ENCODE measurements around the gene DYNC1I1. TPM values are rescaled to one million over a fixed set of nuclear protein-coding genes. Genes with fewer than 3 reads are reported as not detected.

DYNC1I1 gene
- total and polyA plus RNA-seq, 2 experiments from 2014 or later = 1.4 to 4.1 TPM

- H3K27me3 Mint-ChIP-seq (ENCODE audit: insufficient read depth, low read depth, poor library complexity) = peaks cover 13% of the 10 kb centered on the region
- DNase-seq (ENCODE audit: low spot score) (no peak), ATAC-seq (no peak)
- Histone ChIP-seq H3K27ac (ENCODE audit: low read depth) (no peak overlapping the region), H4K20me1 (replicated peaks; ENCODE audit: insufficient read depth) (no peaks in the 10 kb centered on the region), H3K4me1 (ENCODE audit: insufficient read depth) (peaks cover 26% of the 10 kb centered on the region), H3F3A (replicated peaks; ENCODE audit: low read depth) (no peaks in the 10 kb centered on the region), H3K9me2 (ENCODE audit: insufficient read depth) (0 out of 2 replicates have a peak, but pooled peaks cover under 1% of the 10 kb centered on the region), H3K4me3 (no peak overlapping the region), H3K36me3 (ENCODE audit: insufficient read depth) (no peaks in the 10 kb centered on the region), H2AFZ (no peak overlapping the region; the same call in 1 of the 2 replicates), H3K79me2 (replicated peaks; ENCODE audit: insufficient read depth) (no peaks in the 10 kb centered on the region), H3K27me3 (ENCODE audit: insufficient read depth) (no peaks in the 10 kb centered on the region), H3K4me2 (no peak overlapping the region)
- no peak overlapping the region for H3K4me3 Mint-ChIP-seq
- no peaks in the 10 kb centered on the region for H3K36me3 Mint-ChIP-seq (ENCODE audit: low read depth)
- H3K4me1 Mint-ChIP-seq = peaks cover 24% of the 10 kb centered on the region
- H3K9me3 Mint-ChIP-seq = peaks cover 5% of the 10 kb centered on the region; the same call in 1 of the 3 replicates
- TF ChIP-seq REST (IDR thresholded peaks at IDR 0.05; ENCODE audit: unreplicated experiment) (no peak), NANOG (IDR thresholded peaks at IDR 0.05; ENCODE audit: borderline replicate concordance) (no peak), CREB1 (CRISPR knock-in tag; IDR thresholded peaks at IDR 0.05; ENCODE audit: low read depth) (no peak), JUNB (IDR thresholded peaks at IDR 0.05; ENCODE audit: unreplicated experiment) (no peak), ZNF331 (CRISPR knock-in tag; IDR thresholded peaks at IDR 0.05; ENCODE audit: low read depth) (no peak), EZH2phosphoT487 (IDR thresholded peaks at IDR 0.05; ENCODE audit: unreplicated experiment) (no peak), STAT1 (IDR thresholded peaks at IDR 0.05; ENCODE audit: unreplicated experiment) (no peak), ZNF114 (CRISPR knock-in tag; IDR thresholded peaks at IDR 0.05) (no peak), POLR2AphosphoS5 (IDR thresholded peaks at IDR 0.05; ENCODE audit: low read depth) (no peak), CTCF (conservative IDR thresholded peaks at IDR 0.05; ENCODE audit: low read depth in 2 of 2) (no peak), EZH2 (IDR thresholded peaks at IDR 0.05; ENCODE audit: low read depth, unreplicated experiment) (no peak), ZNF462 (CRISPR knock-in tag; IDR thresholded peaks at IDR 0.05) (no peak), ETS1 (IDR thresholded peaks at IDR 0.05) (no peak)
- H3K27ac Mint-ChIP-seq = no peak overlapping the region
These were observed 12.4 kb downstream of the DYNC1I1 start for GRCh38 chr7:95784796-95785195.

All from GM23338 (cell line).